Dermis microvascular lymphatic vessel endothelial cell (primary cell): Measurements from ENCODE around the gene AGO1. TPM values are rescaled to one million over a fixed set of nuclear protein-coding genes. Genes with fewer than 3 reads are reported as not detected.
"Not testable (repeated sequence)": the region's sequence is repeated elsewhere in the genome, so short reads cannot be mapped to it uniquely, and the experiment has no call there.

Experiments used
- DNase-seq, 2 donors: peaks; one replicate each; pipeline versions ENCODE4 v3.0.0 to v3.0.0-alpha.2; 2010; ENCODE audit warnings: low read depth in 2 of 2
- total RNA-seq: library from RNA; depleted of rRNA; stranded (reverse); fragments of >200 nt; gene quantifications from 2 replicates; pipeline ENCODE4 v1.2.1, GENCODE V29; 2014

The AGO1 gene
- total RNA-seq, 1 donor from 2014 or later: 9.2 TPM

GRCh38 chr1:35915693-35916092 is 32.7 kb downstream of the AGO1 start:
- no peak for DNase-seq

- DNase-seq: no peak
Observed at GRCh38 chr1:35923791-35924221, 40.8 kb downstream of the AGO1 start.

GRCh38 chr1:35924838-35925237 is 41.8 kb downstream of the AGO1 start:
- no peak for DNase-seq

DNA sequence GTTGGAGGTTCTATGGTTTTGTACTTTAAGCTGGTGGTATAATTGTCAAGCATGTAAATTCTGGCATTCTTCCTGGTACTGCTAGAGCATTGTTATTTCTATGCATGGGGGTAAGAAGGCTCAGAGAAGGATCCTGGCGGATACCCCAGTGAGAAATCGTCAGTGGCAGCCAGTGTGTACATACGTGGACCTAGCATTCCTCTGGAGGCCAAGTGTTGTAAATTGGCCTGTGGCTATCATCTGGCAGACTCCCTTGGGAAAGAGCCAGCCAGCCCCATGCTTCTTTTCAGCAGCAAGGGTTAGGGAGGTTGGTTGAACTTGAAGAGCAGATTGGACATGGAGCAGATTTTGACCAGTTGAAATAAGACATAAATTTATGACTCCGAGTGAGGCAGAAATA is 42.7 kb downstream of the AGO1 start:
- no peak for DNase-seq

GRCh38 chr1:35927472-35927871 is 44.5 kb downstream of the AGO1 start:
- DNase-seq: no peak

DNA sequence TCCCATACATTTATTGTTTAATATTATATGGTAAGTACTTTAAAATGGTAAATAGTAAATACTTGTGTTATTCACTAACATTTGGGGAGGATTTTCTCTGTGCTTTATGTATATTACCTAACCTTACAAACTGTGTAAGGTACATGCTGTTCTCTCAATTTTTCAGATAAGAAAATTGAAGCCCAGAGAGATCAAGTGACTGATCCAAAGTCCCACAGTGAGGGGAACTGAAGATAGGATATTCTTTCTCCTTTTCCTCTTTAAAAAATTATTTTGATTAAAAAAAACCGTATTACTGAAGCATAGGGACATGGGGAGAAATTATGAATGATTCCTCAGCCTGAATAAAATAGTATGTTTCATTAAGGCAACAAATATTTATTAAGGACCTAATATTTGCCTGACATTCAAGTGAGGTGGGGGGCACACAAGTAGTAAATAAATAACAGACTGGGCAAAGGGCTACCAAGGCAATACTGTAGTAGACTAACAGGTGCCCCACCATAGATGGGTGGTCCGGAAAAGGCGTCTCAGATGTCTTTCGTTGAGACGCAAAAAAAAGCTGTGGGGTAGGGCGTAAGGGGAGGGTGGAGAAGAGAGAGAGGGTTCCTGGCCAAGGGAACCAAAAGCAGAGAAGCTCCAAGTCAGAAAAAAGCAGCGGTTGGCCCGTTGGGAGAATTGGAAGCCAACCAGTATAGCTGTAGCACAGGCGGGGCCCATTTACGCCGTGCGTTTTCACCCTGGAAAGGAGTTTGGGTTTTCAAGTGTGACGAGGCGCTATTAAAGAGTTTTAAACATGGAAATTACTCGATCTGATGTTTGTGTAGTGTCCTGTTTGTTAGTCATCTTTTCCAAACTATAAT is 47.0 kb downstream of the AGO1 start:
- no peak for DNase-seq

- peak; percentile 54 to 85 for DNase-seq
Observed at GRCh38 chr1:35930593-35931445, 47.8 kb downstream of the AGO1 start, which contains the start of gene AGO3. TSS of gene AGO3 (plus strand) at chr1:35931105. CDS start at chr1:35931427, 322 bp downstream.

DNA sequence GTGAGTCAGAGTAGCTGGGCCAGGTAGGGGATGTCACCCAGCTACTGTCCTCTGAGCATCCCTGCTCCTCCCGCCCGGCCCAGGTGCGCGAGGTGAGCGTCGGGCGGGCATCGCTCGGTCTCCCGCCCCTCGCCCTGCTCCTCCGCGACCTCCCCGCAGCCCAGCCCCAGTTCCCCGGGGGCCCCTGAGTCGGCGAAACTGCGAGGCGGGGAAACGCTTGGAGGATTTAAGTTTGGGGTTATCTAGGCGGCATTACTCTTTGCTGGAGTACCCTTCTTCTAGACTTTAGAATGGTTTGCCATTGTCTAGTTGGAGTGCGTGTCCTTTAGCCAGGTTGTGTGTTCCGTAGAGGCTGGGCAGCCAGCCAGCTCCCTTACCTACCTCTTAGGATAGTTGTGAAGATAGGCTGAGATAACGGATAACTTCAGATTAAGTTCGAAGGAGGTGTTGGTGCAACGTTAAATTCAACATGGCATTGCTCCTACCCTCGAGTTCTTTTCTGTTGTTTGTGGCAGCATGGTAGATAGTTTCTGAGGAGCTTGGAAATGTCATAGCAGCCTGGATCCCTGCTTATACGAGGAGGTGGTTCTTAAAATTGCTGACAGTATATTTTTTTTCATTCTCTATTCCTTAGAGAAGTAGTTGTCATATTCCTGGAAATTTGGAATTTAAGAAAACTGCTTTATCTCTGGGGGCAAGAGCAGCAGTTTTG is 48.6 kb downstream of the AGO1 start:
- DNase-seq: peak in 1 of 2 donors; percentile 17

- no peak for DNase-seq
Observed at GRCh38 chr1:35932158-35932636, 49.2 kb downstream of the AGO1 start.

GRCh38 chr1:35932941-35933340 is 49.9 kb downstream of the AGO1 start:
- no peak for DNase-seq

- DNase-seq: peak; percentile 60 to 69
Observed at GRCh38 chr1:35935442-35936388, 52.7 kb downstream of the AGO1 start.

DNA sequence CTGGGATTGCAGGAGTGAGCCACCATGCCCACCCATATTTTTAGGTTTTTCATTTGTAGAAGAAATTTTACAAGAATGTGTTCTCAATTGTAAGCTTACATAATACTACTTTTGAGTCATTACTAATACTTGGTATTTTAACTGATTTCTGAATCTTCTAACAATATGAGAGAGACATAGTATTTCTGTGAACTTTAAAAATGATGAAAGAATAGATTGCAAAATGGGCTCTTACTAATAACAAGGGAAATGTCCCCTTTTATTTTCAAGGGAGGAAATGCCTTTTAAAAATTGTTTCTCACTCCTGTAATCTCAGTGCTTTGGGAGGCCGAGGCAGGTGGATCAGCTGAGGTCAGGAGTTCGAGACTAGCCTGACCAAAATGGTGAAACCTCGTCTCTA is 53.8 kb downstream of the AGO1 start:
- no peak for DNase-seq

DNA sequence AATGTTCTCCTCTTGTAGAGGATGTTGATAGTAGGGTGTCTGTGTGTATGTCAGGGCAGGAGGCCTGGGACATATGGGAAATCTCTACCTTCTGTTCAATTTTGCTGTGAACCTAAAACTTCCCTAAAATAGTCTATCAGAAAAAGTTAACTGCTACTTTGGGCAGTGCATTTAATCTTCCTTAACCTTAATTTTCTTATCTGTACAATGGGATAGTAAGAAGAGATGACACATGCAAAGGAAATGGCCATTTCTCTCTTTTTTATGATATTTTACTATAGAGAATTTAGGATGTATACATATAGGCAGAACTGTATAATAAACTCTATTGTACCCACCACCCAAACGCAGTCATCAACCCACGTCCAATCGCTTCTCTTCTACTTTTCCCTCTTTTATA is 56.5 kb downstream of the AGO1 start:
- no peak for DNase-seq

GRCh38 chr1:35945327-35945726 is 62.3 kb downstream of the AGO1 start:
- peak in 1 of 2 donors; percentile 51 for DNase-seq

GRCh38 chr1:35947547-35947946 is 64.5 kb downstream of the AGO1 start:
- no peak for DNase-seq

- no peak for DNase-seq
Observed at GRCh38 chr1:35958558-35958957, 75.5 kb downstream of the AGO1 start.

DNA sequence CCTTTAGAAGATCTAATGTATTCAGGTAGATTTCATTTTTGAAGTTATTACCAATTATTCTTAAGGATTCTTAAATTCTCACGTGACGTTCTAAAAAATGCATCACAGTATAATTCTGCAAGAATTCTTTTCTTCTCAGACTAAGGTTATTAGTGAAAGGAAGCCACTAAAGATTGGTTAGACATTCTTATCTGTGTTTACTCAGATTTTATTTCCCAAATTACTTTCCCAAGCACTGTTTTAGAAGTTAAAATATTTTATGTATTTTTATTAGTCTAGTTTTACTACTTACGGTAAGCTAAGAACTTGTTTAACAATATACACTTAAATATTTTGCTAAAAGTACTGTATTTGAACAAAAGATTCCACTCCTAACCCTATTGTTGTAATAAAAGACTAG is 76.3 kb downstream of the AGO1 start:
- no peak for DNase-seq

- DNase-seq: no peak
Observed at GRCh38 chr1:35962952-35963351, 79.9 kb downstream of the AGO1 start.

- not testable (repeated sequence) for DNase-seq
Observed at GRCh38 chr1:35964277-35964676, 81.3 kb downstream of the AGO1 start.

DNA sequence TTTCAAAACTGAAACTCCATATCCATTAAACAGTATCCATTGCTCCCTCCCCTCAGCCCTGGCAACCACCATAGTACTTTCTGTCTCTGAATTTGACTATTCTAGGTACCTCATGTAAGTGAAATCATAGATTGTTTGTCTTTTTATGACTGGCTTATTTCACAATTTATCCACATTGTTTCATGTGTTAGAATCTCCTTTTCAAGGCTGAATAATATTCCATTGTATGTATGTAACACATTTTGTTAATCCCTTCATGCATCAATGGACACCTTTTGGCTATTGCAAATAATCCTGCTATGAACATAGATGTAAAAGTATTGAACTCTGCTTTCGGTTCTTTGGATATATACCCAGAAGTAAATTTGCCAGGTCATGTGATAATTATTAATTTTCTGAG is 85.4 kb downstream of the AGO1 start:
- DNase-seq: no peak
